Measurements from ENCODE around the gene PIP5K1C. TPM values are rescaled to one million over a fixed set of nuclear protein-coding genes. Genes with fewer than 3 reads are reported as not detected.
A peak's percentile ranks its signal among the peaks of the same experiment; 100 is the strongest.

The PIP5K1C gene
- total RNA-seq, 1 donor from 2014 or later, result 11.7 TPM

DNA sequence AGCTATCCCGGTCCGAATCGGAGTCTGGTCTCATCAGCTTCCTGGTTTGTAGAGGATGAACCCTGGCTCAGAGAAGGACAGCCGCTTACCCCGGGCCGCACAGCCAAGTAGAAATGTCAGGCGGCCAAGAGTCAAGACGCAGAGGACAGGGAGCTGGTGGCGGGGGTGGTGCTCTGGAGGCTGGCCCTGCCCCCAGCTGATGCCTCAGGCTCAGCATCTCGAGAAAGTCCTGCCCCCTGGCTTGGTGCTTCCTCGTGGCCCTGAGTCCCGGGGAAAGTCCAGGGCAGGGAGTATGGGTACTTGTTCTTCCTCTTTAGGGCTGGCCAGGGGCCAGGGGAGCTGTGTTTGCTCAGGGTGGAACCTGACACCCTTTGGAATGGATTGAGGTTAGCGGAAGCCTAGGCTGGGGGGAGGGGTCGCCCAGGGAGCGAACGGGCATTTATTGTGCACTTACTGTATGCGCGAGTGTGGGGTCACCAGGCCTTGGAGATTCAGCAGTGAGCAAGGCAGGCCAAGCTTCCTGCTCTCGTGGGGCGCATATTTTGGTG, 10.1 kb upstream of the PIP5K1C start:
- DNase-seq (ENCODE audit: low read depth), result no peak
- no peak overlapping the region for H3K4me3 ChIP-seq (ENCODE audit: low read depth, low read length)
- no peak for TF ChIP-seq CTCF (conservative IDR thresholded peaks at IDR 0.05; ENCODE audit: low read depth, low read length)

DNA sequence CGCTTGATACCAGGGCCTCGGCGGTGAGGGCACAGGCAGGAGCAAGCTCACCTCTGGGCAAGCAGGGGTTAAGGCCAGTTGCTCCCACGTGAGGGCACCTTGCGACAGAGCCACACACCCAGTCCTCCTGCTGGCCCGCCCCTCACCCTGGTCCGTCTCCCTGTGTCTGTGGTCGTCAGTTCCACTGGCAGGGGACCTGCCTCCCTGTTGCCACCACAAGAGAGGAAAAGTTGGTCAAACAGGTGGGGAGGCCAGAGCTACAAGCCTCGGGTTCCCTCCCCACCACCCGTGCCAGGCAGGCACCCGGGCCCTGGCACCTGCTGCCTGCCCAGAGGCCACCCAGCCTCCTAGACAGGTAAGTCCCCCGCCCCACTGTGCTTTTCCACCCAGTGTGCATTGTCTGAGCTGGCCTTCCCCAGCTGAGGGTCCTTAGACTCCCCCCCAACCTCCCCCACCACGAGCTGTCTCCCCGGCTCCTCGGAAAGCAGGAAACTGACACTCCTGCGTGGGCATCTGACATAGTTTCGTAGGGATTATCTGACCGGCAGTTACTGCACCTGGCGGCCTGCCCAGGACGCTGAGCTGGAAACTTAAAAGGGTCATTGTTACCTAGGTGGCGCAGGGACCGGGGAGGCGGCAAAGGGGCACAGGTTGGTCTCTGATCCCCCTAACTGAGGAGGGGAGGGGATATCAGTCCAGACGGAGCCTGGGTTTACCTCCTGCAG, 8.1 kb upstream of the PIP5K1C start, which contains the start of gene TJP3:
Gene TJP3 (plus strand): TSS at position 178 of the 725 bp plus-strand sequence. CDS start 20,049 bp downstream, outside the sequence.
- H3K4me3 ChIP-seq (ENCODE audit: low read depth, low read length), result peak within 1 kb of the TSS; percentile 18

GRCh38 chr19:3707868-3708206, 7.6 kb upstream of the PIP5K1C start:
- DNase-seq (ENCODE audit: low read depth), result no peak
- no peak for TF ChIP-seq CTCF (conservative IDR thresholded peaks at IDR 0.05; ENCODE audit: low read depth, low read length)
- no peak overlapping the region for H3K4me3 ChIP-seq (ENCODE audit: low read depth, low read length)

More for the DNA sequence above, 8.1 kb upstream of the PIP5K1C start, which contains the start of gene TJP3:
- DNase-seq (ENCODE audit: low read depth), result no peak
- TF ChIP-seq CTCF (conservative IDR thresholded peaks at IDR 0.05; ENCODE audit: low read depth, low read length), result no peak

DNA sequence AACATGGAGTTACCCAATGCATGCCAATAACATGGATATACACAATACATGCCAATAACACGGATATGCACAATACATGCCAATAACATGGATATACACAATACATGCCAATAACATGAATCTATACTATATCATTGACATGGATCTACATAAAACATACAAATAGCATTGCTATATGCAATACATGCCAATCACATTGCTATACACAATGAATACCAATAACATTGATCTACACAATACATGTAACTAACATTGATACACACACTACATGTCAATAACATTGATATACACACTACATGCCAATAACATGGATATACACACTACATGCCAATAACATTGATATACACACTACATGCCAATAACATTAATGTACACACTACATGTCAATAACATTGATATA, 932 bp upstream of the PIP5K1C start:
- DNase-seq (ENCODE audit: low read depth), result no peak
- H3K4me3 ChIP-seq (ENCODE audit: low read depth, low read length), result no peak overlapping the region
- TF ChIP-seq CTCF (conservative IDR thresholded peaks at IDR 0.05; ENCODE audit: low read depth, low read length), result no peak

DNA sequence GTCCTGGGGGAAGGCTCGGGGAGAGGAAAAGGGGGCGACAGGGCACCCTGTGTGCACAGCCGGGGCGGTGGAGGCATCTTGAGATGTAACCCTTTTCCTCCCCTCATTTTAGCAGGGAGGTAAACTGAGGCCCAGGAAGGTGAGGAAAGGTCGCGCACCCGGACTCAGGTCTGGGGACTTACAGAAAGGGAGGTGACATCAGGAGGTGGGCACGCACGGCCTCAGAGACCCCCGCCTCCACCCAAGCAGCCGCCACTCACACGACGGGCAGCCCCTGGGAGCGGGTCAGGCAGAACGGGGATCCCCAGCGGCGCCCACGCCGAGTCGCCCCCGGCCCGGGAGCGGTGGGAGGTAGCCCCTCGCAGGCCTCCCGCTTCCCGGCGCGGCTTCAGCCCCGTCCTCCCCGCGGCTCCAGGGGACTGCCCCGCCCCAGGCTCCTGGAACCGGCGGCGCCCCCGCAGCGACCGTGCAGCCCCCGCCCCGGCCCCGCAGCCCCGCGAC, 477 bp downstream of the PIP5K1C start:
- no peak for TF ChIP-seq CTCF (conservative IDR thresholded peaks at IDR 0.05; ENCODE audit: low read depth, low read length)
- DNase-seq (ENCODE audit: low read depth), result no peak
- H3K4me3 ChIP-seq (ENCODE audit: low read depth, low read length), result peak overlapping the region; percentile 76

DNA sequence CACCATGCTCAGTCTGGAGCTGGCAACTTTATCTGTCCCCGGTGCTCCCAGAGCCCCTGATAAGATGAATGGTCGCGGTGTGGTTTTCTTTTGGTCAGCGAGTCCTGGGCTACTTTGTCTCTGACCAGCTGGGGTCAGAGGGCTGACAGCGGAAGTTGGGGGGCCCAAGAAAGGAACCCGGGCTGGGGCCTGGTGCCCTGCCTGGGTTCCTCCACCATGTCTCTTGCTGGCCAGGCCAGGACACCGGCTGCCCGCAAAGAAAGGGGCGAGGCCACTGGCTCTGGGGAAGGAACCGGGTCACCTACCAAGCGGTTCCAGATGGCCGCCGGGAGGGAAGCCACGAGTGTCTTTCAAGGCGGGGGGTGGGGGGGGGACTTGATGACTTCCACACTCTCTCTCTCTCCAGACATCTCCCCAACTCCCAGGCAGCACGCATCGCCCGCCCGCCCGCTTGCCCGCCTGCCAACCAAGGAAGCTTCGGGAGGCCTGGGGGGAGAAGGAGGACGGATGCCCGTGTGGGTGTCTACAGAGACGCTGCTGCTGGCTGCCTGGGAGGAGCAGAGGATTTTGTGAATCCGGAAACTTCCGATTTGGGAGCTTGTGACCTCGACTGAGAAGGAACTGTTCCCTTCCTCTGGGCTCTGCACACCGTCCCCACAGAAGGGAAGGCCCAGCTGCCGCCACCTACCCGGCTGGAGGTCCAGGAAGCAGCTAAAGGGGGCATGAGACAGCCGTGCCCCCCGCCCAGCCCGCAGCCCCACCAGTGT, 1.1 kb downstream of the PIP5K1C start:
- no peak for TF ChIP-seq CTCF (conservative IDR thresholded peaks at IDR 0.05; ENCODE audit: low read depth, low read length)
- no peak for DNase-seq (ENCODE audit: low read depth)
- H3K4me3 ChIP-seq (ENCODE audit: low read depth, low read length), result peak overlapping the region; percentile 76

Data from epithelial cell of proximal tubule (primary cell).